Activated CD8-positive, alpha-beta memory T cell treated with anti-CD3 and anti-CD28 coated beads, Interleukin-2, amount 50 U/mL, for 4 hours (primary cell): Measurements from ENCODE around the gene SLC16A14.
"Not testable (repeated sequence)": the region's sequence is repeated elsewhere in the genome, so short reads cannot be mapped to it uniquely, and the experiment has no call there.

Experiments used
- DNase-seq: peaks from one replicate; pipeline ENCODE4 v3.0.0-alpha.2; 2020

The SLC16A14 gene

DNA sequence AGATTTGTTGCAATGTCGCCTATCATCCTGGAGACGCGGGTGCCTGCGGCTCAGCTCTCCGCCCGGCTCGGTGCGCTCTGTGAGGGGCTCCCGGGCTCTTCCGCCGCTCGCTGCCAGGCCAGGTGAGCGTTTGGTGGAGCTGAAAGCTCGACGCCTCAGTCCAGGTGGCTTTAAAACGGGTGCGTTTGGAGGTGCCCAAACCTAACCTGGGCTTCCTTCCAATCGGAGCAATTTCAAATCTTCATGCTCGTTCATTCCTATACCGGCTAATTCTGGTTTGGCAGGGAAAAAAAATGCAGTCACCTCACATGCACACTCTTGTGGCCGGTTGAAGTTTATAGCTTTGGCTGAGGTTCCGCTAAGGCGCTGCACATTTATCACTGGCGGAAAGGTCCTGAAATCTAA is at the start of gene SLC16A14:
Gene SLC16A14 (minus strand): TSS at position 274 of the 405 bp plus-strand sequence. CDS start 9,572 bp downstream, outside the sequence.
- peak; percentile 21 for DNase-seq

DNA sequence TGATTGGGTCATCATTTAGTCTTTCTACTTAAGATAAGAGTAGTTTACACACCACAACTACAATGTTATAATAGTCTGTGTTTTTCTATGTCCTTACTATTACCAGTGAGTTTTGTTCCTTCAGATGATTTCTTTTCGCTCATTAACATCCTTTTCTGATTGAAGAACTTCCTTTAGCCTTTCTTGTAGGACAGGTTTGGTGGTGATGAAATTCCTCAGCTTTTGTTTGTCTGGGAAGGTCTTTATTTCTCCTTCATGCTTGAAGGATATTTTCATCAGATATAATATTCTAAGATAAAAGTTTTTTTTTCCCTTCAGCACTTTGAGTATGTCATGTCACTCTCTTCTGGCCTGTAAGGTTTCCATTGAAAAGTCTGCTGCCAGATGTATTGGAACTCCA is 38.0 kb upstream of the SLC16A14 start:
- DNase-seq = no peak

GRCh38 chr2:230101967-230102366 is 33.2 kb upstream of the SLC16A14 start:
- not testable (repeated sequence) for DNase-seq

DNA sequence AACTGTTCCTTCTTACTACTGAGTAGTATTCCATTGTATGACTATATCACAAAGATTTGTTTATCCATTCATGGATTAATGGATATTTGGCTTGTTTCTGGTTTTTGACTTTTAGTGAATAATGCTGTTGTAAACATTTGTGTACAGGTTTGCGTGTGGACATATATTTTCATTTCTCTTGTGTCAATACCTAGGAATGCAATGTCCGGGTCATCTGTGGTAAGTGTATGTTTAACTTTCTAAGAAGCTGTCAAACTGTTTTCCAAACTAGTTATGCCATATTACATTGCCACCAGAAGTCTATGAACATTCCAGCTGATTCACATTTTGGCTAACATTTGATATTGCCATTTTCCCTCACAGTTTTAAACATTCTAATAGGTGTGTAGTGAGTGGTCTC is 29.1 kb upstream of the SLC16A14 start:
- DNase-seq = no peak

- no peak for DNase-seq
These were observed 28.7 kb upstream of the SLC16A14 start for GRCh38 chr2:230097424-230097823.

DNA sequence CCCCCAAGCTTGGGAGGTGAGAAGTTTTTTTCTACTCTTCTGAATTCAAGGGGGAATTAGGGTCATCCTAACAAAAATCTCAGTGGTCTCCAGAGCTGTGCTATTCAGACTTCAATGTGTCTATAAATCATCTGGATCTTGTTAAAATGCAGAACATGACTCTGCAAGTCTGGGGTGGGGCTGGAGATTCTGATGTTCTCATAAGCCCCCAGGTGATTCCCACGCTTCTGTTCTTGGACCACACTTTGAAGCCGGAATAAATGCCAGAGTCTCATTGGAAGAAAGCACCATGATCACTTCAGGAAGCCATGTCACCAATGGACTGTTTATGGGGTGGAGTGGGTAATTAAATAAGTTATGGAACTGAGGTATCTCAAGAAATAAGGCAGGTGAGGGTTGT is 22.2 kb upstream of the SLC16A14 start:
- DNase-seq = no peak

- DNase-seq = no peak
These were observed 16.5 kb upstream of the SLC16A14 start for GRCh38 chr2:230085201-230085600.

DNA sequence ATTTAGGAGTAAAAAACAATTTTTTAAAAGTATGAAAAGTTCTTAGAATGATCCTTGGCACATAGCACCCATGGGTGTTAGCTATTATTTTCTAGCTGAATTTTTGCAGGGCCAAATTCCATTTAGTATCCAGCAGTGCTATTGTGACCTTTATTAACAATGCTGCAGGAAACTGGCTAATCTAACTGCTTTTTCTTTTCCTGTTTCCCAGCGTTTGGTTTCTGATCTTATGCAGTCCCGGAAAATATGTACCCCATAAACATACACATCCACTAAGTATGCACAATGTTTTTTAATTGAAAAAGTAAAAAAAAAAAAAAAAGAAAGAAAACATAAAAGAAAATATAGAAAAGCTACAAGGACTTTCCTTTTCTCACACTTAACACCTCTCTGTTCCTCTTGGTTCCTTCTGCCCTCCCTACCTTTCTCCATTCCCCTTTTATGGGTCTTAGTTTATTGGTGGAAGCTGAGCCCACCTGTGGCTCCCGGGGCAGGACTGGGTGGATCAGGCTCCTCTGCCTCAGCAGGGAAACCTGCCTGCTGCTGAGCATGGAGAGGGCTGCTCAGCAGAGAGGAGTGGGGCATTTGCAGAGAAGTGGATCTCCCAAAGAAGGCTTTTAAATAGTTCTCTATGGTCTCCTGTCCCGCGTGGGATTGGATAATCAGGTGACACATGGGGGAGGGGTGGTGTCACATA is 9.3 kb upstream of the SLC16A14 start:
- DNase-seq = no peak

- no peak for DNase-seq
These were observed 8.1 kb upstream of the SLC16A14 start for GRCh38 chr2:230076819-230077218.

- no peak for DNase-seq
These were observed 7.4 kb upstream of the SLC16A14 start for GRCh38 chr2:230075988-230076631.

- no peak for DNase-seq
These were observed 2.7 kb upstream of the SLC16A14 start for GRCh38 chr2:230071421-230071820.

GRCh38 chr2:230069402-230069801 is 678 bp upstream of the SLC16A14 start:
- no peak for DNase-seq

DNA sequence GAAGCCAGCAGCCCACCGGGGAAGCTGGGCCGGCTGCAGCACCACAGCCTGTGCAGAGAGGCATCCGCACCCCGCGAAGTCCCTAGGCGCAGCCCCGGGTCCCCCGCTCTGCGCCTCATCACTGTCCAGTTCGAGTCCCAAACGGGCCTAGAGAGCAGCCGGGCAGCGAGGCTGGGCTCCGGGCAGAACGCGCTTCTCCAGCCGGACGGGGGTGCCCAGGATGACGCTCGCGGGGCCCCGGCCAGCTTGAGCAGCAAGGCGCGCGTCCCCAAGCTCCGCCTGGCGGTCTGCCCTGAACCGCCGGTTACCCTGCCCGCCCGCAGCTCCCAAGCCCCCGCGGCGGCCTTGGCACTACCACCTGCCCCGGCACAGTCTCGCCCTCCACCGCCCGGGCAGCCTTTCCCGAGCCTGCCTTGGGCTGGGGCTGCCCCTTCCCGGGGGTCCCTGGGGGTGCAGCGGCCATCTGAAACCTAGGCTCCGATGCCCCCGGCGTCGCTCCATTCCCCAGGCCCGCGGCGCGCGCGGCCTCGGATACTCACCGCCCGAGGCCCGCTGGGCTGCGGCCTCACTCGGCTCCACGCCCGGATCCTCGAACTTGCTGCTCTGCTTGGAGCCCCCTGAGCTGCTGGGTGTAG is 591 bp downstream of the SLC16A14 start:
- DNase-seq = peak; percentile 52

- DNase-seq = no peak
These were observed 7.9 kb downstream of the SLC16A14 start for GRCh38 chr2:230060672-230061293.

DNA sequence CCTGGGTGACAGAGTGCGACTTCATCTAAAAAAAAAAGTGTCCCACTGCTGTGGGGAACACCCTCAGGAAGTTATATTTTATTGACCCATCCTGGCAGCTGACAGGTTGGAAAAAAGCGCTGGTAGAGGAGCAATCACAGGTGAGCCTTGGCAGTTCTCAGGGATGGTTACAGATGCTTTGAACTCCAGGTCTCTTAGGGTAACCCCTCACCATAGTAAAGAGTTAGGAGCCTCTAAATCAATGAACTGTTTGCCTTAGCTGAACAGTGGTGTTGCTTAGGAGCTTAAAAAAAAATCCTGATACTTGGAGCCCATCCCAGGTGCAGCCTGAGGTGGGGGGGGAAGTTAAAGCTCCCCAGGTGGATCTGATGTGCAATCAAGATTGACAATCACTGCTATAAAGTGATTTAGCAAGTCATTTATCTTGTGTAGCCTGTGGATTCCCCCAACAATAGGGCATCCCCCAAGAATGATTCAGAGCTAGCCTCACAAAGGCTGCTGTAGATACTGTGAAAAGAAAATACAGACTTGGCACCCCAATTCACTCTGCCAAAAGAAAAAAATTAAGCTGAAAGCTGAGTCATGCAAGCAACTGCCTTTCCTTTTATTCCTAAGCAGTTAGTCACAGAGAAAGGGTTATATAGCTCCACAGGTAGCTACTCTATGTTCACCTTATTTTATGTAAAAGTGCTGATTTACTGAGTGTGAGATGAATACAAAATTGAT is 14.8 kb downstream of the SLC16A14 start:
- no peak for DNase-seq

DNA sequence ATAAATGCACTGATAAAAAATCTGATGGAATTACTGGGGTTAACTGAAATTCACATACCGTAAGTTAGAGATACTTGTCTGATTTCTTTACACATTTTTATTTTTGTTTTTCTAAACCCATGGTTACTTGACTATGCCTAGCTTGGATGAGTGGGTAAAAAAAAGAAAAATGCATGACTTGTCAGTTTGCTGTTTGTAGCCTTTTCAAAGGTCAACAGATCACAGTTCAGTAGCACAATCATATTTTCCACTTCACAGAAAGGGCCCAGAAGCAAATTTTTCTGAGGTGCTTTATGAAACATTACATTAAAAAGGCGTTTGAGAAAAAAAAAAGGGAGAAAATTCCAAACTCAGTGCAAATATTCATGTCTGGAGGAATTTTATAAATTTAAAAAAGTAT is 16.4 kb downstream of the SLC16A14 start:
- DNase-seq = no peak

DNA sequence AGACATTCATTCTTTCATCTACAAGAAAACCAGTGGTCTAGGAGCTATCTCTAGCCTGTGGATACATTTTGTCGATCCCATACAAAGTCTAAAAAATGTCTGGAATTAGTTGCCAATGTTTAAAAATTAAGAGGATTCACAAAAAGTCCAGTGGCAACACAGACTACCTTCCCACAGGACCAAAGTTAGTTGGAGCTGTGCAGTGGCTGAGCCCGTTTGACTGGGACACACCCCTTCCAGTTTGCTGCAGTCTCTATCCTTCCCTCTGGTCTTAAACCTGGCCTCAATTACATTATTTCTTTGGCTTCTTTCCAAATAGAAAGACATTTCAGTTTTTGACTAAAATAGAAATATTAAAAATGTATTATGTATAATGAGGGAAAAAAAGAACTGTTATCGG is 18.6 kb downstream of the SLC16A14 start:
- no peak for DNase-seq

DNA sequence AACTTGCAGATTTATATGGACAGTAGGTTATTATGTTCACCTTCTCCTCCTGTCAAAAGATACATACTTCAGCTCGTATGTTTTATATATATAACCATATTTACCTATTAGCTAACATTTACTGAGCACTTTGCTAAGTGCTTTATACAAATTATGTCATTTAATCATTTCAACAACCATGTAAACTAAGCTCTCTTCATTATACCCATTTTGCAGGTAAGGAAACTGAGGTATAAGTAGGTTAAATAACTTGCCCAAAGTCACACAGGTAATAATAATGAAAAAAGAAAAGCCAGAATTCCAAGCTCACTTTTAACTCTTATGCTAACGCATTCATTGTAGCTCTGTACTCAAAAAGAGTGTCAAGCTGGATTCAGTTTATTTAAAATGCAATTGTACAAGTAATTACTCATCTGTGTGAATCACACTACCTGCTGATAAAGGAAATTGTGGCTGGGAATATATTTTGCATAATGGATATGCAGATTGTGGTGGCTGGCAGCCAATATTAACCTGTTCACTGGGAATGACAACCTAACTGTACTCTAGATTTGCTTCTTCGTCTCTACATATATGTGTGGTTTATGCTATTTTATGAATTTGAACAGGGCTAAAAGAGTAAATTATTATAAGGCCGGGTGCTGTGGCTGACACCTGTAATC is 20.6 kb downstream of the SLC16A14 start:
- DNase-seq = no peak

DNA sequence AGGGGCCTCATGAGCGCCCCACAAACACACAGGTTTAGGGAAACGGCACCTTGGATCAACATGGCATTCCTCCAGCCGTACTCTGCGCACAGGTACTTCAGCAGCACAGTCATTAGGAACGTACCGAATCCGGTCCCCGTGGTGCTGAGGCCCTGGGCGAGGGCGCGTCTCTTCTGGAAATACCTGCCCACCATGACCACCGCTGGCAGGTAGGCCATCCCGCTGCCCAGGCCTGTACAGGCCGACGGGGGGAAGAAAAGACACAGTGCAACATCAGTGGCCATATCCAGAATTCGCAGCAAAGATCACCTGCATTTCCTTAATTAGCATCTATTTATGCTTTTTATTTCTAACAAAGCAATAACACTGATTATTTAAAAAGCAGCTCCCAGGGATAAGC is 22.2 kb downstream of the SLC16A14 start:
- no peak for DNase-seq

DNA sequence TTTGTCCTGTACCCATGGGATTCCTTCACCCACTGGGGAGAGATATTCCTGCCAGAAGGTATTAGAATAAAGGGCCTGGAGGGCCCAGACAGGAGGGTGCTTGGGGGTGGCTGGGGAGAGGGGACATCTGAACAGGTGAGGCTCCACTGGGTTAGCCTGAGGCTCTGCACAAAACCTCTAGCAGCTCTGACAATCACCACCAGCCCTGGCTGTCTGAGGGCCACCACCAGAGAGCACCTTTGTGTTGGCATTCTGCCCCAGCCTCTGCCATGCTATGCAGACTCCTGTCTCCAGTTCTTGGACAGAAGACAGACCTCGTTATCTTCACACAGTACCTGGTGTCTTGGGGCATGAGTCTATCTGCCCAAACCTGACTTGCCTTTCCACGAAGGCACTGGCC is 25.3 kb downstream of the SLC16A14 start:
- DNase-seq = no peak

DNA sequence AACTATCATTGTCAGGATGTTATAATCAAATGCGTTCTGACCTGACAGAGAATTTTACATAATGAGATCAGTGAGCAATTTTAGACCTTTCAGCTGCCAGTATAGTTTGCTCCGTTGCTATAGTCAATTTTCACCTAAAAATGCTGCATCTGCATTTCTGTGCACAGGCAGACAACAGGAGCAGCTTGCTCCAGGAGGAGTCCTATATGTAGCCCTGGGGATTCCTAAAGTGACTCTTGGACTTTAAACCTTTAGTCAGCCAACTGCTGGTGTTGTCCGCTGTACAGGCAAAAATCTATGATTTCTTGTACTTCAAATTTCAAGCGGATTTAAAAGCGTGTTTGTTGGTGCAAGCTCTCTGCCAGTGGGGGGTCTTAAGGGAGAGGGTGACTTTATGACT is 25.7 kb downstream of the SLC16A14 start:
- DNase-seq = no peak

DNA sequence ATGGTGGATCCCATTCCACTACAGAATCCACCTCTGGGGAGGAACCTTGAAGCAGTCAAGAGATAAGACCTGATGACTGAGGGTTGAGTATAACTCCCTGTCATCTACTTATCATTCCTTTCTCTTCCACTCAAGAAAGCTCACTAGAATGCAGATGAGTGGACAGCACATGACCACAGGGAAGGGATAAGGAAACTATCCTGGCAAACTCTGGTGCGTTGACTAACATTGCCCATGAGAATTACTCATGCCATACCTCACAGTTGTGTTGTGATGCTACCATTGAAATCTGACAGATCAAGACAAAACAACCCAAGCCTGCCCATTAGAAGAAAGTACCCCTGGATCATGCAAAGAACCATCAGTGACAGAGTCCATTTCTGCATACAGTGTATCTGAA is 26.5 kb downstream of the SLC16A14 start:
- no peak for DNase-seq

DNA sequence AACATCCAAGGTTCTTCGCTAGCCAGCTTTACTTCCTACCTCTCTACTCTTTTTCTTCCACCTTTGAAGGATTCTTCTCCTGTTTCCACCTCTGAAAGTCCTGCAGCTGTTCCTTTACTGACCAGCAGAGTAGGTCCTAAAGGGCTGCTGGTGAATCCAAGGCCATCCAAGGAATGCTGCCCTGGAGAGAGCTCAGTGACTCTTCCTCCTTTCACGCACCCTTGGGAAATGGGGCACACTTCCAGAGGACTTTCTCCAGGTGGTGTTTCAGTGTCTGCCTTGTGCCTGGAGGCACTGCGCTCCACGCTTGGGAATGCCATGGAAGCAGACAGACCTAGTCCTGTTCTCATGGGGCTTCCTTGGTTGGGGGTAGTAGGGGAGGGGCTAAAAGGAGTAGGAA is 45.4 kb downstream of the SLC16A14 start:
- DNase-seq = no peak
